ENCODE results near the gene KRT86.
A peak's percentile ranks its signal among the peaks of the same experiment; 100 is the strongest.

The KRT86 gene

GRCh38 chr12:52335598-52336262 lies 61.3 kb downstream of the KRT86 start:
- TF ChIP-seq ATF2 (tag by site-specific recombination; IDR thresholded peaks at IDR 0.05; ENCODE audit: low read depth) (peak; percentile 40; the same call in 1 of the 2 replicates), ZNF138 (tag by site-specific recombination; IDR thresholded peaks at IDR 0.05; ENCODE audit: borderline replicate concordance) (no peak), TCF7L2 (IDR thresholded peaks at IDR 0.05; ENCODE audit: borderline replicate concordance, low read depth, low read length) (no peak)

GRCh38 chr12:52336641-52337040 lies 62.2 kb downstream of the KRT86 start:
- H3K4me1 ChIP-seq (ENCODE audit: control insufficient read depth, insufficient read depth, low read length) = 0 out of 2 replicates have a peak, but pooled peaks cover 2% of the 10 kb centered on the region
- POLR2A ChIA-PET = interaction anchor here (1.6 kb wide), 2 partner anchors 9 to 190 kb away, joined by 4 to 5 read pairs; no protein-coding TSS in a partner anchor
- no peak overlapping the region for H3K4me3 ChIP-seq (ENCODE audit: low read depth, low read length)
- CTCF ChIA-PET = interaction anchor here (0.9 to 5.4 kb wide), 4 partner anchors 10 to 198 kb away, joined by 3 to 49 read pairs (median 4); no protein-coding TSS in a partner anchor
- H3K27ac ChIP-seq (ENCODE audit: extremely low read depth, low read depth, low read length) = no peak overlapping the region
- no peaks in the 10 kb centered on the region for H3K9me3 ChIP-seq (ENCODE audit: control insufficient read depth, insufficient read depth, low read depth, low read length)
- no peaks in the 10 kb centered on the region for H3K36me3 ChIP-seq (ENCODE audit: control insufficient read depth in 2 of 2, insufficient read depth in 1 of 2, low read length in 2 of 2)
- TF ChIP-seq SETDB1 (IDR thresholded peaks at IDR 0.05; ENCODE audit: insufficient read length, low read length) (peak; percentile 81), HOXD13 (CRISPR knock-in tag; IDR thresholded peaks at IDR 0.05; ENCODE audit: borderline replicate concordance) (no peak)

More at GRCh38 chr12:52335598-52336262, 61.3 kb downstream of the KRT86 start:
- no peaks in the 10 kb centered on the region for H3K9me3 ChIP-seq (ENCODE audit: control insufficient read depth, insufficient read depth, low read depth, low read length)
- 0 out of 2 replicates have a peak, but pooled peaks cover 2% of the 10 kb centered on the region for H3K4me1 ChIP-seq (ENCODE audit: control insufficient read depth, insufficient read depth, low read length)
- no peak overlapping the region for H3K27ac ChIP-seq (ENCODE audit: extremely low read depth, low read depth, low read length)
- ChIA-PET POLR2A (interaction anchor here (1.6 kb wide), 1 partner anchor 189 kb away, joined by 5 read pairs; no protein-coding TSS in a partner anchor), CTCF (interaction anchor here (0.8 to 5.4 kb wide), 3 partner anchors 9 to 37 kb away, joined by 5 to 49 read pairs (median 7); no protein-coding TSS in a partner anchor)
- H3K36me3 ChIP-seq (ENCODE audit: control insufficient read depth in 2 of 2, insufficient read depth in 1 of 2, low read length in 2 of 2) = no peaks in the 10 kb centered on the region
- H3K4me3 ChIP-seq (ENCODE audit: low read depth, low read length) = no peak overlapping the region

DNA sequence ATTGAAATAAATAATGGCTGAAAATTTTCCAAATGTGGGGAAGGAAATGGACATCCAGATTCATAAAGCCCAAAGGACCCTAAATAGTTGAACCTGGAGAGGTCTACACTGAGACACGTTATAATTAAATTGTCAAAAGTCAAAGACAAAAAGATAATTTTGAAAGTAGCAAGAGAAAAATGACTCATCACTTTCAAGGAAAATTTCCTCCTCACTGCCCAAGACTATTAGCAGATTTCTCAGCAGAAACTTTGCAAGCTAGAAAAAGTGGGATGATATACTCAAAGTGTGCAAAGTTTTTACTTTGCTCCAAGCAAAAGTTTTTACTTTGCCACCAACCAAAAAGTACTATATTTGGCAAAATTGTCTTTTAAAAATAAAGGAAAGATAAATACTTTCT lies 62.6 kb downstream of the KRT86 start:
- Histone ChIP-seq H3K36me3 (ENCODE audit: control insufficient read depth in 2 of 2, insufficient read depth in 1 of 2, low read length in 2 of 2) (no peaks in the 10 kb centered on the region), H3K27ac (ENCODE audit: extremely low read depth, low read depth, low read length) (no peak overlapping the region), H3K4me3 (ENCODE audit: low read depth, low read length) (no peak overlapping the region), H3K9me3 (ENCODE audit: control insufficient read depth, insufficient read depth, low read depth, low read length) (no peaks in the 10 kb centered on the region), H3K4me1 (ENCODE audit: control insufficient read depth, insufficient read depth, low read length) (0 out of 2 replicates have a peak, but pooled peaks cover 2% of the 10 kb centered on the region)
- ChIA-PET CTCF (interaction anchor here (0.9 to 5.4 kb wide), 7 partner anchors 10 to 198 kb away, joined by 3 to 49 read pairs (median 3); no protein-coding TSS in a partner anchor), POLR2A (interaction anchor here (0.5 to 1.6 kb wide), 3 partner anchors 10 to 611 kb away, joined by 4 to 8 read pairs (median 5); no protein-coding TSS in a partner anchor)
- TF ChIP-seq, protein P1, sequence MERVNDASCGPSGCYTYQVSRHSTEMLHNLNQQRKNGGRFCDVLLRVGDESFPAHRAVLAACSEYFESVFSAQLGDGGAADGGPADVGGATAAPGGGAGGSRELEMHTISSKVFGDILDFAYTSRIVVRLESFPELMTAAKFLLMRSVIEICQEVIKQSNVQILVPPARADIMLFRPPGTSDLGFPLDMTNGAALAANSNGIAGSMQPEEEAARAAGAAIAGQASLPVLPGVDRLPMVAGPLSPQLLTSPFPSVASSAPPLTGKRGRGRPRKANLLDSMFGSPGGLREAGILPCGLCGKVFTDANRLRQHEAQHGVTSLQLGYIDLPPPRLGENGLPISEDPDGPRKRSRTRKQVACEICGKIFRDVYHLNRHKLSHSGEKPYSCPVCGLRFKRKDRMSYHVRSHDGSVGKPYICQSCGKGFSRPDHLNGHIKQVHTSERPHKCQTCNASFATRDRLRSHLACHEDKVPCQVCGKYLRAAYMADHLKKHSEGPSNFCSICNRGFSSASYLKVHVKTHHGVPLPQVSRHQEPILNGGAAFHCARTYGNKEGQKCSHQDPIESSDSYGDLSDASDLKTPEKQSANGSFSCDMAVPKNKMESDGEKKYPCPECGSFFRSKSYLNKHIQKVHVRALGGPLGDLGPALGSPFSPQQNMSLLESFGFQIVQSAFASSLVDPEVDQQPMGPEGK (tag by site-specific recombination; IDR thresholded peaks at IDR 0.05) = no peak
- TF ChIP-seq, protein P2, sequence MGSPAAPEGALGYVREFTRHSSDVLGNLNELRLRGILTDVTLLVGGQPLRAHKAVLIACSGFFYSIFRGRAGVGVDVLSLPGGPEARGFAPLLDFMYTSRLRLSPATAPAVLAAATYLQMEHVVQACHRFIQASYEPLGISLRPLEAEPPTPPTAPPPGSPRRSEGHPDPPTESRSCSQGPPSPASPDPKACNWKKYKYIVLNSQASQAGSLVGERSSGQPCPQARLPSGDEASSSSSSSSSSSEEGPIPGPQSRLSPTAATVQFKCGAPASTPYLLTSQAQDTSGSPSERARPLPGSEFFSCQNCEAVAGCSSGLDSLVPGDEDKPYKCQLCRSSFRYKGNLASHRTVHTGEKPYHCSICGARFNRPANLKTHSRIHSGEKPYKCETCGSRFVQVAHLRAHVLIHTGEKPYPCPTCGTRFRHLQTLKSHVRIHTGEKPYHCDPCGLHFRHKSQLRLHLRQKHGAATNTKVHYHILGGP (tag by site-specific recombination; IDR thresholded peaks at IDR 0.05) = peak; percentile 24; the same call in 1 of the 2 replicates
- peak; percentile 66 for TF ChIP-seq SETDB1 (IDR thresholded peaks at IDR 0.05; ENCODE audit: insufficient read length, low read length)

DNA sequence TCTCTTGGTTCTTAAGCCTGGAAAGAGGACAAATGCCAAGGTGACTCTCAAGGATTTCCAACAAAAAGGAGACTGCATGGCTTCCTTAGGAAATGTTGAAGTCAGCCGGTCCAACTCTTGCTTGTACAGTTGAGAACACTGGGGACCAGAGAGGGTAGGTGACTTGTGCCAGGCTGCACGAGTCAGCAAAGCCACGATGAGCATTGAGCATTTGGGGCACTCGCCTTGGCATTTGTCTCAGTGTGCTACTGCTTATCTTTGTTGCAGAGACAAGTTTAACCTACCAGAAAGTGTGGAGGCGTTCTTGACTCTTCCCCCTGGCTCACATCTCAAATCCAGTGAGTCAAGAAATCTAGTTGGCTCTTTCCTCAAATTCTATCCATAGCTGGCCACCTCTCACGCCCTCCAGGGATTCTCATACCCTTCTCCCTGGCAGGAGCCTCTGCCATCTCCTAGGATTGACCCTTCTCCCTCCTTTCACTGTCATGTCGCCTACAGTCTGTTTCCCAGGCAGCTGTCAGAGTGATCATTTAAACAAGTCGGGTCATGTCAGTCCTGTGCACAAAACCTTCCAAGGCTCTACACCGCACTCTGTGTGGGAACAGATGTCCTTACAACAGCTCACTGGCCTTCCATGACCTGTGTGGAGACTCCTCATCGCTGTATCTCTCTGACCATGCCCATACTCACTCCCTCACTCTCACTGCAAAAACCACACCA lies 64.0 kb downstream of the KRT86 start:
- Histone ChIP-seq H3K27ac (ENCODE audit: extremely low read depth, low read depth, low read length) (no peak overlapping the region), H3K4me1 (ENCODE audit: control insufficient read depth, insufficient read depth, low read length) (0 out of 2 replicates have a peak, but pooled peaks cover 2% of the 10 kb centered on the region), H3K9me3 (ENCODE audit: control insufficient read depth, insufficient read depth, low read depth, low read length) (no peaks in the 10 kb centered on the region), H3K4me3 (ENCODE audit: low read depth, low read length) (no peak overlapping the region), H3K36me3 (ENCODE audit: control insufficient read depth in 2 of 2, insufficient read depth in 1 of 2, low read length in 2 of 2) (no peaks in the 10 kb centered on the region)
- ChIA-PET POLR2A (no interaction called here), CTCF (interaction anchor here (0.7 to 5.4 kb wide), 7 partner anchors 11 to 541 kb away, joined by 3 to 49 read pairs (median 3); no protein-coding TSS in a partner anchor)
- TF ChIP-seq TRIM28 (IDR thresholded peaks at IDR 0.05; ENCODE audit: borderline replicate concordance, low read length) = no peak
- TF ChIP-seq MEIS1 (CRISPR knock-in tag; IDR thresholded peaks at IDR 0.05; ENCODE audit: borderline replicate concordance) = 0 out of 2 replicates have a peak, but pooled peaks have one; percentile 42
